IMR-90 (cell line): ENCODE results near the gene CSNK1D. TPM values are rescaled to one million over a fixed set of nuclear protein-coding genes. Genes with fewer than 3 reads are reported as not detected.

Experiments
- ATAC-seq: fragments of 200-7000 bp; cut with Tn5 transposase; 2 replicates; pipeline ENCODE4 v1.9.1; 2020; ENCODE audit warnings: low read depth, mild to moderate bottlenecking, moderate library complexity
- BruUV-seq: library from RNA; stranded (reverse); fragments of 400-500 nt; replicated peaks from 2 replicates; lab custom pipeline; 2021; lab: Mats Ljungman, UMichigan
- CTCF ChIA-PET: fragments of 300-600 bp; formaldehyde crosslinking; extraction: SDS; loops from one replicate; lab custom pipeline; 2021; ENCODE audit warnings: antibody characterized with exemption; lab: Yijun Ruan, JAX
- POLR2A ChIA-PET: fragments of 300-600 bp; sonication (Branson Sonifier 250); formaldehyde crosslinking; loops from one replicate; lab custom pipeline; 2022; ENCODE audit warnings: antibody characterized with exemption; ENCODE audit not compliant: unreplicated experiment; lab: Charles Lee
- DNase-seq: peaks from one replicate; pipeline ENCODE4 v3.0.0; 2013
- H2AFZ ChIP-seq: replicated peaks from 2 replicates; pipeline ENCODE3; 2013; ENCODE audit warnings: low read length, mild to moderate bottlenecking; ENCODE audit not compliant: poor library complexity
- H2AK5ac ChIP-seq: 2 replicates; pipeline ENCODE4 v1.6.1; 2013; ENCODE audit warnings: low read depth, low read length, inconsistent platforms
- H2AK9ac ChIP-seq: replicated peaks from 2 replicates; pipeline ENCODE3; 2013; ENCODE audit warnings: mild to moderate bottlenecking, low read depth, low read length, moderate library complexity; ENCODE audit not compliant: poor library complexity
- H2BK120ac ChIP-seq: 2 replicates; pipeline ENCODE4 v1.6.1; 2013; ENCODE audit warnings: low read depth, low read length, inconsistent platforms
- H2BK15ac ChIP-seq: 3 replicates; pipeline ENCODE4 v1.6.1; 2013; ENCODE audit warnings: low read depth, low read length, inconsistent platforms
- H2BK20ac ChIP-seq: 2 replicates; pipeline ENCODE4 v1.6.1; 2013; ENCODE audit warnings: low read depth, mild to moderate bottlenecking, inconsistent platforms, low read length, moderate library complexity
- H2BK5ac ChIP-seq: 2 replicates; pipeline ENCODE4 v1.6.1; 2013; ENCODE audit warnings: mild to moderate bottlenecking, low read depth, low read length, inconsistent platforms; ENCODE audit not compliant: poor library complexity, severe bottlenecking
- H3K14ac ChIP-seq: replicated peaks from 2 replicates; pipeline ENCODE4 v1.6.1; 2013; ENCODE audit warnings: low read depth, low read length, inconsistent platforms
- H3K18ac ChIP-seq: 2 replicates; pipeline ENCODE4 v1.6.1; 2013; ENCODE audit warnings: low read depth, low read length, control low read depth
- H3K23ac ChIP-seq: 2 replicates; pipeline ENCODE4 v1.6.1; 2013; ENCODE audit warnings: low read depth, low read length, inconsistent platforms
- H3K27ac ChIP-seq: 2 replicates; pipeline ENCODE4 v1.5.1; 2013; ENCODE audit warnings: mild to moderate bottlenecking, control low read depth, low read length; ENCODE audit not compliant: insufficient read depth
- H3K27me3 ChIP-seq: 2 replicates; pipeline ENCODE4 v1.6.1; 2013; ENCODE audit warnings: low read length; ENCODE audit not compliant: control insufficient read depth, insufficient read depth
- H3K36me3 ChIP-seq: 2 replicates; pipeline ENCODE4 v1.6.1; 2013; ENCODE audit warnings: low read length, mixed read lengths; ENCODE audit not compliant: control insufficient read depth, insufficient read depth
- H3K4ac ChIP-seq: 2 replicates; pipeline ENCODE4 v1.6.1; 2013; ENCODE audit warnings: low read depth, low read length, inconsistent platforms
- H3K4me1 ChIP-seq: 2 replicates; pipeline ENCODE4 v1.6.1; 2013; ENCODE audit warnings: low read length, mixed read lengths; ENCODE audit not compliant: control insufficient read depth, insufficient read depth
- H3K4me2 ChIP-seq: 2 replicates; pipeline ENCODE4 v1.6.1; 2013; ENCODE audit warnings: low read depth, mild to moderate bottlenecking, control low read depth, low read length, moderate library complexity
- H3K4me3 ChIP-seq: 2 replicates; pipeline ENCODE4 v1.5.1; 2013; ENCODE audit warnings: low read depth, mild to moderate bottlenecking, control low read depth, low read length, moderate library complexity; ENCODE audit not compliant: insufficient read depth
- H3K56ac ChIP-seq: 2 replicates; pipeline ENCODE4 v1.6.1; 2013; ENCODE audit warnings: low read length, inconsistent platforms; ENCODE audit not compliant: insufficient read depth; ENCODE audit errors: extremely low read depth
- H3K79me1 ChIP-seq, 2 experiments: 2 replicates each; pipeline ENCODE4 v1.6.1; 2013; ENCODE audit warnings: low read length in 2 of 2, inconsistent platforms in 1 of 2, low read depth in 1 of 2
- H3K9ac ChIP-seq: 2 replicates; pipeline ENCODE4 v1.6.1; 2013; ENCODE audit warnings: low read depth, low read length, control low read depth
- H3K9me1 ChIP-seq: 2 replicates; pipeline ENCODE4 v1.6.1; 2013; ENCODE audit warnings: low read length, inconsistent platforms; ENCODE audit not compliant: insufficient read depth
- H3K9me3 ChIP-seq: 2 replicates; pipeline ENCODE4 v1.6.1; 2013; ENCODE audit warnings: low read length; ENCODE audit not compliant: control insufficient read depth, insufficient read depth
- H4K20me1 ChIP-seq: 2 replicates; pipeline ENCODE4 v1.6.1; 2013; ENCODE audit warnings: low read length, inconsistent platforms; ENCODE audit not compliant: insufficient read depth
- H4K5ac ChIP-seq: 2 replicates; pipeline ENCODE4 v1.6.1; 2013; ENCODE audit warnings: mild to moderate bottlenecking, low read depth, low read length, control low read depth
- H4K8ac ChIP-seq, 2 experiments: 2 replicates each; pipeline ENCODE4 v1.6.1; 2013; ENCODE audit warnings: low read depth in 2 of 2, low read length in 2 of 2, control low read depth in 1 of 2, inconsistent platforms in 1 of 2
- H4K91ac ChIP-seq: 2 replicates; pipeline ENCODE4 v1.6.1; 2013; ENCODE audit warnings: low read depth, low read length, inconsistent platforms; ENCODE audit not compliant: insufficient read depth
- BHLHE40 ChIP-seq: fragments of 150-350 bp; IDR thresholded peaks from 2 replicates; pipeline ENCODE4 v1.6.1; 2016; ENCODE audit warnings: mild to moderate bottlenecking, low read depth, low read length
- MAFK ChIP-seq: IDR thresholded peaks from 2 replicates; pipeline ENCODE4 v1.6.1; 2012; ENCODE audit warnings: low read depth, low read length, improper control_type of control experiment
- MXI1 ChIP-seq: IDR thresholded peaks from 2 replicates; pipeline ENCODE4 v1.6.1; 2012; ENCODE audit warnings: low read depth, mild to moderate bottlenecking, low read length, moderate library complexity, borderline replicate concordance
- WGBS, 2 experiments: methylation state at CpG; one replicate each; pipeline versions ENCODE4 v1.1.5 to v1.1.7; 2013; ENCODE audit warnings: missing lambda C conversion rate in 2 of 2; ENCODE audit not compliant: insufficient read length in 1 of 2; ENCODE audit errors: extremely low coverage in 2 of 2; 5-methylcytosine and 5-hydroxymethylcytosine counted together
- dilution Hi-C: fragments of 300-500 bp; cut with HindIII; formaldehyde crosslinking; loops from one replicate; pipeline ENCODE4 v1.14.3; 2018; ENCODE audit warnings: low sequenced_read_pairs; ENCODE audit not compliant: unreplicated experiment
- in situ Hi-C: fragments of 300-500 bp; cut with MboI; formaldehyde crosslinking; loops from 3 replicates; pipeline ENCODE4 v1.14.3; 2019; ENCODE audit warnings: low sequenced_read_pairs, inconsistent platforms, mixed read lengths
- intact Hi-C: fragments of 100-400 bp; cut with micrococcal nuclease; formaldehyde crosslinking; loops from 2 replicates; pipeline ENCODE4 v1.10.0; 2022
- polyA plus RNA-seq, 3 experiments: library from polyadenylated mRNA; depleted of rRNA; stranded (reverse); fragments of >200 nt; gene quantifications; 2 replicates each; pipeline ENCODE4 v1.2.3, GENCODE V29; 2012; ENCODE audit warnings: low replicate concordance in 1 of 3
- total RNA-seq: library from RNA; depleted of rRNA; stranded (reverse); fragments of >200 nt; gene quantifications from 2 replicates; pipeline ENCODE4 v1.2.3, GENCODE V29; 2012

The CSNK1D gene
- total and polyA plus RNA-seq, 2 of the 4 experiments (the other 2 are of a cell fraction): 47.1 to 186 TPM

- H3K4me1 ChIP-seq: peaks cover 4% of the 10 kb centered on the region
- H2BK120ac ChIP-seq: no peak overlapping the region
- H3K14ac ChIP-seq: no peak overlapping the region
- no peak overlapping the region for H2BK15ac ChIP-seq
- CTCF ChIA-PET: interaction anchor here (0.6 kb wide), 1 partner anchor 148 kb away, joined by 5 read pairs; no protein-coding TSS in a partner anchor
- peaks cover 5% of the 10 kb centered on the region for H3K9me1 ChIP-seq
- peak overlapping the region; percentile 50 for H2AK9ac ChIP-seq
- no peak overlapping the region for H2BK20ac ChIP-seq
- H3K79me1 ChIP-seq: peaks cover 17 to 27% of the 10 kb centered on the region in 2 experiments
- no peak overlapping the region for H3K4me3 ChIP-seq
- no peak overlapping the region for H3K27ac ChIP-seq
- H4K91ac ChIP-seq: no peak overlapping the region
- no peak overlapping the region for H4K8ac ChIP-seq
- 90% methylated on average over 2 of the region's 17 CpGs; no CpG with 5 or more reads in 1 of the 2 experiments for WGBS, 2 experiments
- H3K9me3 ChIP-seq: no peaks in the 10 kb centered on the region
- H4K5ac ChIP-seq: no peak overlapping the region
- dilution Hi-C loops (no loop called here), intact Hi-C loops (no loop called here), in situ Hi-C loops (no loop called here)
- peaks cover 22% of the 10 kb centered on the region for H3K36me3 ChIP-seq
- H2AK5ac ChIP-seq: no peak overlapping the region
- BruUV-seq: no TSS peak
- H4K20me1 ChIP-seq: peaks cover 15% of the 10 kb centered on the region
- H3K18ac ChIP-seq: no peak overlapping the region
- no peak overlapping the region for H3K9ac ChIP-seq
- no peak overlapping the region for H3K23ac ChIP-seq
- DNase-seq (no peak), ATAC-seq (no peak)
- POLR2A ChIA-PET: no interaction called here
- no peak overlapping the region for H3K4me2 ChIP-seq
- H3K4ac ChIP-seq: no peak overlapping the region
- no peak overlapping the region for H3K56ac ChIP-seq
- H3K27me3 ChIP-seq: no peaks in the 10 kb centered on the region
- no peak overlapping the region for H2BK5ac ChIP-seq
- no peak for TF ChIP-seq MAFK
- no peak for TF ChIP-seq MXI1
- TF ChIP-seq BHLHE40: no peak
- no peak overlapping the region for H2AFZ ChIP-seq
Observed at GRCh38 chr17:82200135-82200534, 73.4 kb downstream of the CSNK1D start.
